ENCODE results near the gene MEGF10. TPM values are rescaled to one million over a fixed set of nuclear protein-coding genes. Genes with fewer than 3 reads are reported as not detected.

The MEGF10 gene
- total RNA-seq, 1 experiment from 2014 or later = not detected

- Histone ChIP-seq H3K4me1 (replicated peaks; ENCODE audit: insufficient read depth) (peaks cover 19% of the 10 kb centered on the region), H3K9me3 (ENCODE audit: insufficient read depth, low read depth) (no peaks in the 10 kb centered on the region), H2AFZ (peak overlapping the region; percentile 6; the same call in 1 of the 2 replicates), H3K4me2 (peak overlapping the region; percentile 1; the same call in 1 of the 2 replicates), H4K20me1 (ENCODE audit: insufficient read depth) (no peaks in the 10 kb centered on the region), H3F3A (ENCODE audit: insufficient read depth, low read depth) (0 out of 2 replicates have a peak, but pooled peaks cover 6% of the 10 kb centered on the region), H3K27me3 (ENCODE audit: insufficient read depth, low read depth) (no peaks in the 10 kb centered on the region), H3K9me2 (ENCODE audit: insufficient read depth) (no peaks in the 10 kb centered on the region), H3K79me2 (ENCODE audit: low read depth) (no peaks in the 10 kb centered on the region), H3K36me3 (ENCODE audit: low read depth) (no peaks in the 10 kb centered on the region), H3K4me3 (no peak overlapping the region), H3K27ac (no peak overlapping the region)
- no peak for DNase-seq
- ChIA-PET POLR2A (ENCODE audit: unreplicated experiment) (no interaction called here), CTCF (no interaction called here)
- intact Hi-C loops (cut with micrococcal nuclease; ENCODE audit: unreplicated experiment) = no loop called here
- BruUV-seq (replicated peaks) = no TSS peak
- TF ChIP-seq EZH2 (IDR thresholded peaks at IDR 0.05; ENCODE audit: low read depth) (no peak), CTCF (conservative IDR thresholded peaks at IDR 0.05) (no peak)
These were observed 140.0 kb downstream of the MEGF10 start for GRCh38 chr5:127430627-127431026.

DNA sequence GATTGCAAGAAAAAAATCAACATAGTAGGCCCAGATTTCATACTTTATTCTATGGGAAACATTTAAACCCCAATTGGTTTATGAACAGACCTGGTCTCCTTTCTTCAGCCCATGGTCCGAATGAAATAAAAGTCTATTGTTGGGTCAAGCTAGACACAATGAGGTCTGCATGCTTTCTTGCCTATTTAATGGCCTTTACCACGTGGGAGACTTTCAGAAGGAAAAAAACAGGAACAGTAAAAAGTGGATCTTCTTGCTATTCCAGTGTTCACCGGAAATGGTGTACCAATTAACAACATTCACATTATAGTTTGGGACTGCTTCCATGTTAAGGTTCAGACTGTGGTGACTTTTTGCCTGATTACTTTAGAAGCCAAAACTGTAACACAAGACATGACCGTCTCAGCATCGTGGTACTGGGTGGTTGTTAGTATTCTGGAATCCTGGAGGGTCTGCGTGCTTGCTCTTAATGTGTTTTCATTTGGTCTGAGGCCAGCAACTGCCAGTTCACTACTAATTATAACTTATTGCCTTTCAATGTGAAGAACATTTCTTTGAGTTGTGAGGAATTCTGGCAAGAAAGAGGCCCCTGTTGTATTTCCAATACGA, 141.5 kb downstream of the MEGF10 start:
- Histone ChIP-seq H3K36me3 (ENCODE audit: low read depth) (no peaks in the 10 kb centered on the region), H3K27me3 (ENCODE audit: insufficient read depth, low read depth) (no peaks in the 10 kb centered on the region), H3K79me2 (ENCODE audit: low read depth) (no peaks in the 10 kb centered on the region), H3K4me1 (replicated peaks; ENCODE audit: insufficient read depth) (peaks cover 19% of the 10 kb centered on the region), H3K9me2 (ENCODE audit: insufficient read depth) (no peaks in the 10 kb centered on the region), H4K20me1 (ENCODE audit: insufficient read depth) (no peaks in the 10 kb centered on the region), H2AFZ (no peak overlapping the region), H3K9me3 (ENCODE audit: insufficient read depth, low read depth) (no peaks in the 10 kb centered on the region), H3K4me2 (no peak overlapping the region), H3K4me3 (no peak overlapping the region), H3K27ac (no peak overlapping the region), H3F3A (ENCODE audit: insufficient read depth, low read depth) (0 out of 2 replicates have a peak, but pooled peaks cover 6% of the 10 kb centered on the region)
- no TSS peak for BruUV-seq (replicated peaks)
- DNase-seq = no peak
- ChIA-PET CTCF (no interaction called here), POLR2A (ENCODE audit: unreplicated experiment) (no interaction called here)
- TF ChIP-seq CTCF (conservative IDR thresholded peaks at IDR 0.05) = no peak
- no peak for TF ChIP-seq EZH2 (IDR thresholded peaks at IDR 0.05; ENCODE audit: low read depth)
- intact Hi-C loops (cut with micrococcal nuclease; ENCODE audit: unreplicated experiment) = no loop called here

DNA sequence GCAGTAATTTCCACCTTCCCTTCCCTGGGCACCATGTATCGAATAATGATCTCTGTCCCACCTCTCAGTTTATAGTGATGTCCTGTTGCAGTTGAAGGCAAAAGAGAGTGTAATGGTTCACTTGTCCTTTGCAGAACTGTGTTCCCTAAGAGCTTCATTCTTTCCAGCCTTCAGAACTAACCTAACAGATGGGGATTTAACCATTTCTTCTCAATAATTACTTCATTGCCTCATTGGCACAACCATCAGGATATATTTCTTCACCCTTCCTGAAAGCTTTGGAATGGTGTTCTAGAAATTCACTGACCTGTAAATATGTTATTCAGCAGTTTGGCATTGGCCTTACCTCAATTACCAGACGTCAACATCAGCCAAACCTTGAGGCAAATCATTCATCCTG, 142.9 kb downstream of the MEGF10 start:
- no peak overlapping the region for H3K27ac ChIP-seq
- TF ChIP-seq EZH2 (IDR thresholded peaks at IDR 0.05; ENCODE audit: low read depth) (no peak), CTCF (conservative IDR thresholded peaks at IDR 0.05) (no peak)
- H3K9me3 ChIP-seq (ENCODE audit: insufficient read depth, low read depth) = no peaks in the 10 kb centered on the region
- H3K79me2 ChIP-seq (ENCODE audit: low read depth) = no peaks in the 10 kb centered on the region
- ChIA-PET POLR2A (ENCODE audit: unreplicated experiment) (no interaction called here), CTCF (no interaction called here)
- peaks cover 19% of the 10 kb centered on the region for H3K4me1 ChIP-seq (replicated peaks; ENCODE audit: insufficient read depth)
- BruUV-seq (replicated peaks) = no TSS peak
- H3K4me2 ChIP-seq = no peak overlapping the region
- no peaks in the 10 kb centered on the region for H3K36me3 ChIP-seq (ENCODE audit: low read depth)
- H4K20me1 ChIP-seq (ENCODE audit: insufficient read depth) = no peaks in the 10 kb centered on the region
- H3F3A ChIP-seq (ENCODE audit: insufficient read depth, low read depth) = 0 out of 2 replicates have a peak, but pooled peaks cover 6% of the 10 kb centered on the region
- intact Hi-C loops (cut with micrococcal nuclease; ENCODE audit: unreplicated experiment) = no loop called here
- no peak overlapping the region for H3K4me3 ChIP-seq
- H2AFZ ChIP-seq = peak overlapping the region; percentile 48; the same call in 1 of the 2 replicates
- H3K27me3 ChIP-seq (ENCODE audit: insufficient read depth, low read depth) = no peaks in the 10 kb centered on the region
- no peak for DNase-seq
- H3K9me2 ChIP-seq (ENCODE audit: insufficient read depth) = no peaks in the 10 kb centered on the region

All from PC-9 (cell line).